UCSD-AML1 (cell line): ENCODE data around the gene LIMS2.

Experiments
- DNase-seq: peaks from one replicate; lab custom pipeline; 2025; ENCODE audit not compliant: unreplicated experiment; lab: John Stamatoyannopoulos, UW

Gene LIMS2

GRCh38 chr2:127623388-127624319 is 51.7 kb downstream of the LIMS2 start:
- no peak for DNase-seq

GRCh38 chr2:127622561-127623387 is 52.6 kb downstream of the LIMS2 start:
- DNase-seq = no peak

GRCh38 chr2:127621981-127622431 is 53.3 kb downstream of the LIMS2 start:
- no peak for DNase-seq

- no peak for DNase-seq
Observed at GRCh38 chr2:127620866-127621265, 54.5 kb downstream of the LIMS2 start.

DNA sequence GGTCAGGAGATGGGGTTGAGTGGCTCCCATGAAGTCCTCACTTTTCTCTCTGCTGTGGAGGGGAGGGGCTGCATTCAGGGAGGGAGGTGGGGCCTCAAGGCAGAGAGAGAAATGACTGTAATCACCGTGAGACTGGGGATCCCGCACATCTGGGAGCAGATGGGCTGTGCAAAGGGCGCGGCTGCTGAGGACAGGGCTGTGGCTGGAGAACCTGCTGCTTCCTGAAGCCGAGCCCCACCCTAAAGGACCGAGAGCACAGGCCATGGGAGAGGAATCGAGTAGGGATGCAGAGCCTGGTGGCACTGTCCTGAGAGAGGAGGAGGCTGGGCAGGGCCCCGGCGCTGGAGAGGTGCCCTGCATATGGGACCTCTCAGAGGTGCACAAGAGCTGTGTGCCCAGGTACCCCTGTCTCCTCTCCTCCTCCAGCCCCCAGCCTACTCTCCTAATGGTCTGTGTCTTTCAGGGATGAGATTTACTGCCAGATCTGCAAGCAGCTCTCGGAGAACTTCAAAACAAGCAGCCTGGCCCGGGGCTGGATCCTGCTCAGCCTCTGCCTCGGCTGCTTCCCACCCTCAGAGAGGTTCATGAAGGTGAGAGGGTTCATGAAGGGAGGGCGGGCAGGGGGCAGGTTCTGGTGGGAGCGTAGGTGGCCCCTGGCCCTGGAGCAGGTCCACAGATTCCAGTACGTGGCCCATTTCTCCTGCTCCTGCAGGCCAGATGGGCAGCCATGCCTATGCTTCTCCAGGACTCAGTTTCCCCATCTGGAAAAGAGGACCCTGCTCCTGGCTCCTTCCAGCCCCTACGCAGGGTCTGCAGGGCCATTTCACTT is 55.2 kb downstream of the LIMS2 start:
- DNase-seq = no peak

DNA sequence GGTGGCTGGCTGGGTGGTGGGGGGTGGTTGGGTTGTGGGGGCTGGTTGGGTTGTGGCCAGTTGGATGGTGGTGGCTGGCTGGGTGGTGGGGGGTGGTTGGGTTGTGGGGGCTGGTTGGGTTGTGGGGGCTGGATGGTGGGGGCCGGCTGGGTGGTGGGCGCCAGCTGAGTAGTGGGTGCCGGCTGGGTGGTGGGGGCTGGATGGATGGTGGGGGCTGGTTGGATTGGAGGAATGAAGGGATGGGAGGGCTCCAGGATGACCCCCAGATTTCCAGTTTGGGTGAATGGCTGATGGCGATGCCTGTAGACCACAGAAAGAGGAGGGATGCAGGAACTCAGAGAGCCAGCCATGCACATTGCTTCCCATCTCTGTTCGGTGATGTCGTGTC is 56.1 kb downstream of the LIMS2 start:
- no peak for DNase-seq

DNA sequence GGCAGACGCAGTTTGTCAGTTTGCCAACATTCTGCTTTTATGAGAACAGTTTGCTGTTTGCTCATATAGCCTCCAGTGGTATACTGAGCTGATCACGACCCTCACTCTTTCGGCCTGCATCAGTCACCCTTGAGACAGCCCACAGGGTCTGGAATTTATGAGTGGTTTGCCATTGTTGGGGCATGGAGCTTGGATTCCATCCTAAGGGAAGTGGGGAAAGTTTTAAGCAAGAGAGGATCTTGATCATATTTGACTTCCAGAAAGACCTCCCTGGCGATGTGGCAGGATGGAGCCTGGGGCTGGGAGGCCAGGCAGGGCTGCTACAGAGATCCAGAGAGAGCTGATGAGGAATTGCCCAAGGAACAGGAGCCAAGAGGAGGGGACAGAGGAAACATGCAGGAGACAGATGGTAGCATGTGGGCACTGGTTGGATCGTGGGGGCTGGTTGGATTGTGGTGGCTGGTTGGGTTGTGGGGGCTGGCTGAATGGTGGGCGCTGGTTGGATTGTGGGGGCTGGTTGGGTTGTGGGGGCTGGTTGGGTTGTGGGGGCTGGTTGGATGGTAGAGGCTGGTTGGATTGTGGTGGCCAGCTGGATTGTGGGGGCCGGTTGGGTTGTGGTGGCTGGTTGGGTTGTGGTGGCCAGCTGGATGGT is 56.7 kb downstream of the LIMS2 start:
- no peak for DNase-seq

- no peak for DNase-seq
Observed at GRCh38 chr2:127615511-127616166, 59.7 kb downstream of the LIMS2 start.

DNA sequence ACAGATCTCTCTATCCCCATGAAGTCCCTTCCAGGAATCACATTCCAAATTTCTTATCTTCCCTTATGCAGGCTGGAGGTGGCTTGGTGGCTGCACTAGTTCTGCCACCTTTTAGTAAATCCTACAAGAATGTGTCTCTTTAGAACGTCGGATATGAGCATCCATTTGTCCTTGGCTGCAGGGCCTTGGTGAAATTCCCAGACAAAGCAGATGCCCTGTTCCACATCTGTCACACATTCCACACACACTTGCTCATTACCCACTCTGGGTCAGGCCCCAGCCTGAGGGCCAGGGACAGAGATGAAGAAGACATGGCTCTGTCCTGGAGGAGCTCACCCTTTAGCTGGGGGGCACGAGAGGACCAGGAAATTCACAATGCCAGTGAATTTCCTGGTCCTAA is 60.6 kb downstream of the LIMS2 start:
- DNase-seq = no peak

DNA sequence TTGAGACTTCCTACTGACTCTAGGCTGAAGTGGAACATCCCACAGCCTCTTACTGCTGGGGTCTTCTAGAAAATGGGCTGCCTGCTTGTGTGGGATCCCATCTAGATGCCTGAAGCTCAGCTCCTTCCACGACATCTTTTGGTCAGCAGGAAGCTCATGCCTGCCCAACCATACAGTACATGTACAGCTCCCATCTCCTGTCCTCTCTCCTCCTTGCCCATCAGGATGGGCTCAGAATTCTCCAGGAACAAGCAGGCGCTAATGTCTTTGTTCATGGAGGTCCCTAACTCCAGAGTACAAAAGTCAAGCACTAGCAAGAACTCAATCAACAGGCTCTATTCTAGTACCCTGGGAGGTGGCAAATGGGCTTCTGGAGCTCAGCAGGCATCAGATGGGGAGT is 61.1 kb downstream of the LIMS2 start:
- DNase-seq = no peak

DNA sequence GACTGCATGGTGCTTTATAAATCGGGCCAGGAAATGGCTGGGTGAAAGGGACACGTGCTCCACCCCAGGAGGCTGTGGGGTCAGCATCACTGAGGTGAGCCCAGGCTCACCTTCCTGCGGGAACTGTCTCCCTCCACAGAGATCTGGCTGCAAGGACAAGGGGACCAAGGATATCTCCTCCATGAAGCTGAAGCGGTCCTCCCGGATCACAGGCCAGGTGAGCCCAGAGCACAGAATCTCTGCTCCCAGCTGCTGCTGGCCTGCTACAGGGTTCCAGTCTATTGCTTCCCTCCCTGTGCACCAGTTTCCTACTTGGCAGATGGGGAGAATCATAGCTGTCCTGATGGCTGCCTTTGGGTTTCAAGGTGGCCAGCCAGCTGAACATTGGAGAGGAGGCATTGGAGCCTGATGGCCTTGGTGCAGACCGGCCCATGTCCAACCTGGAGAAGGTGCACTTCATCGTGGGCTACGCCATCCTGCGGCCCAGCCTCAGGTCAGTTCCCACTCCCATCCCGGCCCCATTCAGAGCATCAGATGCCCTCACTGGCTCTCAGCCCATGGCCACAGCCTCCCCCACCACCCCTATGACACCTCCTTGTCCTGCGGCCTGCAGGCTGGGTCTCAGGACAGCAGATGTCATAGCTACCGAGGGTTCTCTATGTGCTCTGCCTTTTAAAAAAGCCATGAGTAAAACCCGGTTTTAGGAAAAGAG is 63.1 kb downstream of the LIMS2 start:
- no peak for DNase-seq

DNA sequence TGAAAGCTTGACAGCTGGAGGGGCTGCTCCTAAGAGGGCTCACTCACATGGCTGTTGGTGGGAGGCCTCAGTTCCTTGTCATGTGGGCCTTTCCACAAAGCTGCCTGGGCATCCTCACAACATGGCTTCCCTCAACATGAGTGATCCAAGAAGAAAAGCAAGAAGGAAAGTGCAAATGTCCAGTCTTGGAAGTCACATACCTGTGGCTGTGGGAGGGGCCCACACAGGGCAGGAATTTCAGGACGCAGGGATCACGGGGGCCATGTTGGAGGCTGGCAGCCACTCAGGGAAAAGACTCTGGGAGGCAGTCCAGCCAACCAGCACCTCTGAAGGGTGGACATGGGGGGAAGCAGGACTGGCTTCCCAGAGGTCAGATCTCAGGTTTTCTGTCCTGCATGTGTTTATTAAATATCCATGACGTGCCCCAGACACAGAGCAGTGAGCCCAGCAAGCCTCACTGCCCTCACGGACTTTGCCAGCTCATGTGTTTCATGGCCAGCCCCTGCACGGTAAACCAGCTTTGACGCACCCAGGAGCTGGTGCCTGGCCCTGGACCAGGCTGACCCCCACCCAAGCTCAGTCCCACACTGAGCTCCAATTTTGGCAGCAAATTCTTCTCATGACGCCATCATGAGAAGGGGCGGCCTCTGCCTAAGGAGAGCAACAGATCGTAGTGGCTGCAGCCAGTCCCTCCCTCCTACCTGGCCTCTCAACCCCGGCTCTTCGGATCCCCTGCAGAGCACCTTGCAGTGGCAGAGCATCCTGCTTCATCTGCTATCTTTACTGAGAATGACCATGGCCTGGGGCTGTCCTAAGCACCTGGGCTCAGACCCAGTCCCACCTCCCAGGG is 64.0 kb downstream of the LIMS2 start:
- DNase-seq = no peak

GRCh38 chr2:127610561-127610960 is 64.8 kb downstream of the LIMS2 start:
- no peak for DNase-seq

DNA sequence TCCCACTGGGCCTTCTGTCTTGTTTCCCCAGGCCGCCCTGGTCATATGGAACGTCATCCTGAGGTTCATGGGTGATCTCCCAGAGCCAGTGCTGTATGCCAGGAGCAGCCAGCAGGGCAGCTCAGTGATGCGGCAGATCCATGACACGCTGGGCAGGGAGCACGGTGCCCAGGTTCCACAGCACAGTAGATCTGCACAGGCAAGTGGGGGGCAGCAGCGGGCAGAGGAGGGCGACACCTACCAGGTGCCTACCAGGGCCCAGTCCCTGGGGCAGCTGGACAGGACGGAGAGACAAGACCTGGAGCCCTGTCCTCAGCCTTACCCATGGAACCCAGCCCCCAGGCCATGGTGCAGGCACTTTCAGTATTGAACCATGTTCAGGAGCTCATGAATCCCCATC is 65.5 kb downstream of the LIMS2 start:
- DNase-seq = no peak

DNA sequence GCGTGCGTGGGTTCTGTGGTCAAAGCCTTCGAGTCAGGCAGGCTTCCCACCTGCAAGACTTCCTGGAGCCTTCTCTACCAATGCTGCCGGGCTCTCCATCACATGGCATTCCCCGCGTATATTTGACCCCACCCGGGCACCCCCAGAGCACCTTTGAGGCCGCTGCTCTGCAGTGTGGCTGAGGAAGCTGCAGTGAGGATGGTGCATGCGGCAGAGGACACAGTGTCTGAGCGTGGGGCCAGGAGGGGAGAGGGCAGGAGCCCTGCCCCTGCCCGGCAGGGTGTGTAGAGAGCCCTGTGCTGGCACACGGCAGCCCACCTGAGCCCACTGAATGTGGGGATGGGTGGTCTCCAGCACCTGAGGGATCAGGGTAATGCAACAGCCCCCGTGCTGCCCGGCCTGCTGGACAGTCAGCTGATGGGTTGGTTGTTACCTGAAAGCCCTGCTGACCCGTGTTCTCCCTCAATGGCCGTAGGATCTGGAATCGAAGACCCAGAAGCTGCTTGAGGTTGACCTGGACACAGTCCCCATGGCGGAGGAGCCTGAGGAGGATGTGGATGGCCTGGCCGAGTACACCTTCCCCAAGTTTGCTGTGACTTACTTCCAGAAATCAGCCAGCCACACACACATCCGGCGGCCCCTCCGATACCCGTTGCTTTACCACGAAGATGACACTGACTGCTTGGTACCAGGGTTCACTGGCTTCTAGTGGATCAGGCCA is 66.1 kb downstream of the LIMS2 start:
- no peak for DNase-seq

GRCh38 chr2:127608061-127609030 is 67.0 kb downstream of the LIMS2 start:
- DNase-seq = no peak

DNA sequence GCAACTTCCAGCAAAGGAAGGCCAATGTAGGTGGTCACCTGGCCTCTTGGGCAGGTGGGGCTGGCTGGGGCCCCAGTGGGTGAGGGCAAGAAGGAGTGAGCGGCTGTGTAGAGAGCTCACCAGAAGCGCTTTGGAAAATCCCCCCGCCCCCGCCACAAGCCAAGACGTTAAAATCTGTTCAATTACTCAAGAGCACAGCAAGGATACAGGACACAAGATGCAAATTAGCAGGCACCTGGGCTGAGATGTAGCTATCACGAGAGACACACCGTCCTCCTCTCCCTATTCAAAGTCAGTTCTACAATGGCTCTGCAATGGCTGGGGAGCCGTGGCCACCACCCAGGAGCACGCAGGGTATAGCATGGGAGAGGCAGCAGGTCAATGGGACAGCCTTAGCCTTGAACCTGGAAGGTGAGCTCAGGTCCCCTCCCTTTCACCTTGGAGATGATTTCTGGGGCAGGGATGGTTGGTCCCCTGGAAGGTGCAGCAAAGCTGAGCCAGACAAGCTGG is 67.9 kb downstream of the LIMS2 start:
- no peak for DNase-seq
